ENCODE results near the gene IMMP2L.

GRCh38 chr7:111126987-111127386 is 435.3 kb downstream of the IMMP2L start:
- TF ChIP-seq CEBPB (IDR thresholded peaks at IDR 0.05; ENCODE audit: low read depth, low read length) (no peak), CHD1 (IDR thresholded peaks at IDR 0.05; ENCODE audit: low read depth, low read length) (no peak), ELK1 (IDR thresholded peaks at IDR 0.05; ENCODE audit: borderline replicate concordance, low read depth, low read length) (no peak)
- TF ChIP-seq, protein P1, sequence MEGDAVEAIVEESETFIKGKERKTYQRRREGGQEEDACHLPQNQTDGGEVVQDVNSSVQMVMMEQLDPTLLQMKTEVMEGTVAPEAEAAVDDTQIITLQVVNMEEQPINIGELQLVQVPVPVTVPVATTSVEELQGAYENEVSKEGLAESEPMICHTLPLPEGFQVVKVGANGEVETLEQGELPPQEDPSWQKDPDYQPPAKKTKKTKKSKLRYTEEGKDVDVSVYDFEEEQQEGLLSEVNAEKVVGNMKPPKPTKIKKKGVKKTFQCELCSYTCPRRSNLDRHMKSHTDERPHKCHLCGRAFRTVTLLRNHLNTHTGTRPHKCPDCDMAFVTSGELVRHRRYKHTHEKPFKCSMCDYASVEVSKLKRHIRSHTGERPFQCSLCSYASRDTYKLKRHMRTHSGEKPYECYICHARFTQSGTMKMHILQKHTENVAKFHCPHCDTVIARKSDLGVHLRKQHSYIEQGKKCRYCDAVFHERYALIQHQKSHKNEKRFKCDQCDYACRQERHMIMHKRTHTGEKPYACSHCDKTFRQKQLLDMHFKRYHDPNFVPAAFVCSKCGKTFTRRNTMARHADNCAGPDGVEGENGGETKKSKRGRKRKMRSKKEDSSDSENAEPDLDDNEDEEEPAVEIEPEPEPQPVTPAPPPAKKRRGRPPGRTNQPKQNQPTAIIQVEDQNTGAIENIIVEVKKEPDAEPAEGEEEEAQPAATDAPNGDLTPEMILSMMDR (conservative IDR thresholded peaks at IDR 0.05; ENCODE audit: low read depth, low read length) = no peak
